ENCODE results near the gene ERP27.

ERP27 gene

DNA sequence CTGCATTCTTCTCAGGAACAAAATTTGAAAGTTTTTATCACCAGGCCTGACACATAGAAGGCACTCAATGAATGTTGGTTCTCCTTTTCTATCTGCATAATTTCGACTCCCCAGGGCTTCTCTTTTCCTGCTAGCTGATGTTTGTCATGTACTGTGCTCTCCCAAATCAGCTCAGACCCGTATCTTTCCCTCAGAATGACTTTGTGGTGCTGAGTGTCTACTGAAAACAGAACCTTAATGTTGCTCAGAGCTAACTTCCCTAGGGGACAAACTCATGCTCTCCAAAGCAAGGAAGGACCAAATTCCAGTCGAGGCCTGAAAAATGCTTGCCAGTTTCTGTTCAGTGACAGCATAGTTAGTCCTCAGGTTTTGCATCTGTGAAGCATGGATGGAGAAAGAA, 21.1 kb upstream of the ERP27 start:
- no peak for DNase-seq

GRCh38 chr12:14959126-14959440, 20.7 kb upstream of the ERP27 start:
- no peak for DNase-seq

DNA sequence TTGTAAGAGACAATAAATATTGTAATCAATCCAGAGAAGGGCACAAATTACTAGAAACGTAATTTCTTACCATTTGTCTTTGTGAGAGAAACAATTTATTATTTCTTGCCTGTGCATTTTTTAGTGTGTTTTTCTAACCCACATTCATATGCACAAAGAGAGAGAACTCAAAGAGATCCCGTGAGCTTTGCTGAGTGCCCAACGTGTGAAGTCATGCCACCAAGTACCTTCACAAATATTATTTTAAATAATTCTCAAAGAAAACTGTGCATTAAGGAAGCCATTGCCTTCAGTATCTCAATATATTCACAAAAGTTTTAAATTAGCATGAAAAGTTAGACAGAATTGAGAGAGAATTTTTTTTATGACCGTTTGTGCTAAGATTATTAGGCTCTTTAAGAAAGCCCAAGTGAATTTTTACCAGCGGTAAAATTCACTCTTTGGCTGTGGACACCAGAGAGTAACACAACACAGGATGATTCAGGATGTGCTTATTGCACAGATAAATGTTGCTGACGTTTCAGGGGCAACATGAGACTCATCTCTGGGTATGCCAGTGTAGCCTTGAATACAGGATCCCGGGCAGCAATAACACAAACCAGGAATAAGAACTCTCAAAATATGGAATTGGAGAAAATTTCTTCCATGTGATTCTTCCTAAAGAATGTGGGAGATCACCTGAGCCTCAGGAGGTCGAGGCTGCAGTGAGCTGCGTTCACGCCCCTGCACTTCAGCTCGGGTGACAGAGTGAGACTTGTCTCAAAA, 20.2 kb upstream of the ERP27 start:
- DNase-seq = no peak

DNA sequence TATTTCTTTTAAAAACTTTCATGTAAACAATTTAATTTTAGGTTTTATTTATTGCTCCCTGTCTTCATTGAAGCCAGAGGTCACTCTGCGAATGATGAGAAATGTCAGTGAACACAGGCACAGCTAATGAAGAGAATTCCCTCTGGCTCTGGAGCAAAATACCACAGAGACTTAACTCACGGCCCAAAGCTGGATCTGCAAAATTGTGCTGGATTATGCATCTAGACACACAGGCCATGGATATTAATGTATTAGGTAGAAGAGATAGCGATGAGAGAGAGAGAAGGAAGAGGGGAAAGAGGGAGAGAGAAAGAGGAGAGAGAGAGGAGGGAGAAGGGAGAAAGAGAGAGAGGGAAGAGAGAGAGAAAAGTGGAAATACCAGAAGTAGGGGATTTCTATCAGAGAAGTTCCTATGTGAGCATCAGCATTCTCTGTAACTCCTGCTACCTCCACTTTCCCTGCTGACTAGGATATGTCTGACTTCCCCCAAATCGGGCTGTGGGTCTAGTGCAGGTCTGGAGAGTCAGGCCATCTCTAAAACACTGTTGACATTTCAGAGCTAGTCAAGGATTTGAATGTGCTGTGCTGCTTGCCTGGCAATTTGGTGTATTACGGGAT, 19.3 kb upstream of the ERP27 start:
- DNase-seq = no peak

GRCh38 chr12:14956905-14957304, 18.6 kb upstream of the ERP27 start:
- no peak for DNase-seq

- no peak for DNase-seq
These were observed 17.9 kb upstream of the ERP27 start for GRCh38 chr12:14956024-14956891.

- DNase-seq = no peak
These were observed 15.9 kb upstream of the ERP27 start for GRCh38 chr12:14954269-14954668.

- DNase-seq = no peak
These were observed 15.4 kb upstream of the ERP27 start for GRCh38 chr12:14953752-14954151.

GRCh38 chr12:14952299-14952921, 14.1 kb upstream of the ERP27 start:
- DNase-seq = peak; percentile 26

- DNase-seq = no peak
These were observed 13.5 kb upstream of the ERP27 start for GRCh38 chr12:14951851-14952250.

GRCh38 chr12:14950982-14951746, 12.8 kb upstream of the ERP27 start:
- DNase-seq = no peak

GRCh38 chr12:14950421-14950820, 12.1 kb upstream of the ERP27 start:
- no peak for DNase-seq

- DNase-seq = no peak
These were observed 11.3 kb upstream of the ERP27 start for GRCh38 chr12:14949631-14950030.

GRCh38 chr12:14948672-14949071, 10.3 kb upstream of the ERP27 start:
- no peak for DNase-seq

GRCh38 chr12:14946861-14947260, 8.5 kb upstream of the ERP27 start:
- DNase-seq = no peak

DNA sequence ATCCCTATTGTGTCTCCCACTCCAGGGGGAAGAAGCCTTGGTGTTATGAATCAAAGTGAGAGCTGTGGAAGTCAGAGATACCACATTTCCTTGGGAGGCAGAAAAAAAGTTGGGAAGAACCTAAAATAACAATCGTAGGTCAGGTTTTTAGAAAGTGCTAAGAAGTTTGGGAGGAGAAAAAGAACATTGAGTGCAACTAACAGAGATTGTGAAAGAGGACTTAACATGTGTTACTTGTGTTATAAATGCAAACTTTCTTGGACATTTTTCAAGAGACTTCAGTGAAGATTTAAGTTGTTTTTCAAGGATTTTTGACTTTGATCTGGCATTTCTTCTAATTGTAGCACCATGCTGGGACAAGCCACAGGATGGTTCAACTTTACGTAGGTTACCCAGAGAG, 7.8 kb upstream of the ERP27 start:
- DNase-seq = no peak

DNA sequence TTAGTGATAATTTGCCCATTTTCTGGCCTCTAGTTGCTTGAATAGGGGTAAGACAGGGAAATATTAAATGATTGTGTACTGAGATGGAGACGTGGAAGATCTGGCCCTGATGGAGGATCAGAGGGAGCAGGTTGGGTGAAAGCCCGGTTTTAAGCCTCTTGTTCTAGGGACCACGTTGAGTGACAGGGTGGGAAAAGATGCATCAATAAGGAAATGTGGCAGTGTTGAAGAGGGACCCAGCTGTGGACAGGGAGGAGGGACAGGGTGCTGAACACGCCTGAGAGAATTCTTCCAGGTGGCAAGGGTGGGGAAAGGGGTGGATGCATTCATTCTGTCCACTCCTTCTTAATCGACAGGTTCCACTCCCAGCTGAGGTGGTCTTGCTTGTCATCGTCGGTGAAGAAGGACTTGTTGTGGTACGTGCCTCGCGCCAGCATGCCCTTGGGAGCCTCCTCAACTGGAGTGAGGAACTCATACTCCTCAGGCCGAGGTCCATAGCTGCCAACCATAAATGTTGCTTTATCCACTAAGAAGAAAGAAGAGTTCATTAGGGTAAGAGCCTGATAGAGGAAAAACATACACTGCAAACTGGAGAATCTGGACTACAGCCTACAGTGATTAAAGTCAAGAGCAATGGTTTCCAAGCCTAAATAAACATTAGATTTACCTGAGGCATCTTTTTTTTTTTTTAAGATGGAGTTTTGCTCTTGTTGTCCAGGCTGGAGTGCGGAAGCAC, 4.0 kb upstream of the ERP27 start:
- peak; percentile 19 for DNase-seq

DNA sequence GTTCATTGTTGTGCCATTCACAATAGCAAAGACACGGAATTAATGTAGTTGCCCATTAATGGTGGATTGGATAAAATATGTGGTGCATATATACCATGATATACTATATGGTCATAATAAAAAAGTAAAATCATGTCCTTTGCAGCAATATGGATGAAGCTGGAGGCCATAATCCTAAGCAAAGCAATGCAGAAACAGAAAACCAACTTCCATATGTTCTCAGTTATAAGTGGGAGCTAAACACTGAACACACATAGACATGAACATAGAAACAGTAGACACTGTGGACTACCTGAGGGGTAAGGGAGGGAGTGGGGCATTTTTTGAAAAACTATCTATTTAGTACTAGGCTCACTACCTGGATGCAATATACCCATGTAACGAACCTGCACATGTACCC, 3.0 kb upstream of the ERP27 start:
- no peak for DNase-seq

GRCh38 chr12:14937689-14938088, 648 bp downstream of the ERP27 start:
- no peak for DNase-seq

GRCh38 chr12:14937014-14937413, 1.3 kb downstream of the ERP27 start:
- DNase-seq = no peak

- DNase-seq = no peak
These were observed 2.0 kb downstream of the ERP27 start for GRCh38 chr12:14936224-14936861.

- DNase-seq = no peak
These were observed 3.3 kb downstream of the ERP27 start for GRCh38 chr12:14935031-14935430.

All from NCI-H2029 treated with DMSO at 0.1 percent for 48 hours (cell line).